Nephron (organoid): Measurements from ENCODE around the gene SASH1.
A peak's percentile ranks its signal among the peaks of the same experiment; 100 is the strongest.

Experiments used
- H3K27ac Mint-ChIP-seq, 3 experiments: 2 replicates each; pipeline ENCODE4 v1.8.0; 2020; ENCODE audit warnings: mixed read lengths in 3 of 3, mild to moderate bottlenecking in 2 of 3, moderate library complexity in 1 of 3
- H3K27me3 Mint-ChIP-seq: 2 replicates; pipeline ENCODE4 v1.8.0; 2021; ENCODE audit warnings: low read depth, mild to moderate bottlenecking, moderate library complexity, mixed read lengths
- H3K36me3 Mint-ChIP-seq: 2 replicates; pipeline ENCODE4 v1.8.0; 2020; ENCODE audit warnings: low read depth, mixed read lengths
- H3K4me1 Mint-ChIP-seq: 2 replicates; pipeline ENCODE4 v1.8.0; 2020; ENCODE audit warnings: mixed read lengths
- H3K4me3 Mint-ChIP-seq, 3 experiments: 2 replicates each; pipeline ENCODE4 v1.8.0; 2020; ENCODE audit warnings: mild to moderate bottlenecking in 3 of 3, mixed read lengths in 3 of 3, moderate library complexity in 2 of 3
- H3K9me3 Mint-ChIP-seq: 2 replicates; pipeline ENCODE4 v1.8.0; 2020; ENCODE audit warnings: mixed read lengths
- CTCF ChIP-seq, 3 experiments: fragments of 200-600 bp; sonication (generic); IDR thresholded peaks; one replicate each; pipeline ENCODE4 v1.5.0; 2021; ENCODE audit warnings: antibody characterized with exemption in 3 of 3; ENCODE audit not compliant: unreplicated experiment in 3 of 3

Gene SASH1

GRCh38 chr6:148508401-148509041 lies 165.9 kb downstream of the SASH1 start:
- H3K27me3 Mint-ChIP-seq, result peaks cover 4% of the 10 kb centered on the region
- H3K36me3 Mint-ChIP-seq, result peaks cover 10% of the 10 kb centered on the region
- peaks cover 57% of the 10 kb centered on the region for H3K4me1 Mint-ChIP-seq
- peak overlapping the region; percentile 80 to 87 (median 86) for H3K4me3 Mint-ChIP-seq
- peak overlapping the region; percentile 94 to 98 (median 95) for H3K27ac Mint-ChIP-seq
- no peaks in the 10 kb centered on the region for H3K9me3 Mint-ChIP-seq
- TF ChIP-seq CTCF (IDR thresholded peaks at IDR 0.05; ENCODE audit: unreplicated experiment in 3 of 3), result peak in 1 of 3 experiments; percentile 20

- peak overlapping the region; percentile 94 to 98 (median 95) for H3K27ac Mint-ChIP-seq
- no peak for TF ChIP-seq CTCF (IDR thresholded peaks at IDR 0.05; ENCODE audit: unreplicated experiment in 3 of 3)
- H3K27me3 Mint-ChIP-seq, result peaks cover 4% of the 10 kb centered on the region
- peaks cover 18% of the 10 kb centered on the region for H3K36me3 Mint-ChIP-seq
- peak overlapping the region; percentile 80 to 87 (median 86) for H3K4me3 Mint-ChIP-seq
- H3K9me3 Mint-ChIP-seq, result no peaks in the 10 kb centered on the region
- peaks cover 59% of the 10 kb centered on the region for H3K4me1 Mint-ChIP-seq
Measured at GRCh38 chr6:148509119-148509799, 166.6 kb downstream of the SASH1 start.

- Mint-ChIP-seq H3K27ac (peak overlapping the region; percentile 94 to 98 (median 95)), H3K4me1 (peaks cover 62% of the 10 kb centered on the region), H3K9me3 (no peaks in the 10 kb centered on the region), H3K27me3 (peaks cover 4% of the 10 kb centered on the region), H3K36me3 (peaks cover 18% of the 10 kb centered on the region), H3K4me3 (peak overlapping the region; percentile 80 to 87 (median 86))
- no peak for TF ChIP-seq CTCF (IDR thresholded peaks at IDR 0.05; ENCODE audit: unreplicated experiment in 3 of 3)
Measured at GRCh38 chr6:148509800-148510581, 167.4 kb downstream of the SASH1 start.

- H3K4me3 Mint-ChIP-seq, result peak overlapping the region in 2 of 3 experiments; percentile 47 to 51
- peaks cover 65% of the 10 kb centered on the region for H3K4me1 Mint-ChIP-seq
- no peak for TF ChIP-seq CTCF (IDR thresholded peaks at IDR 0.05; ENCODE audit: unreplicated experiment in 3 of 3)
- H3K36me3 Mint-ChIP-seq, result peaks cover 41% of the 10 kb centered on the region
- no peaks in the 10 kb centered on the region for H3K27me3 Mint-ChIP-seq
- peak overlapping the region; percentile 94 to 97 (median 96) for H3K27ac Mint-ChIP-seq
- no peaks in the 10 kb centered on the region for H3K9me3 Mint-ChIP-seq
Measured at GRCh38 chr6:148513145-148514071, 170.8 kb downstream of the SASH1 start.

GRCh38 chr6:148514091-148514845 lies 171.6 kb downstream of the SASH1 start:
- peaks cover 65% of the 10 kb centered on the region for H3K4me1 Mint-ChIP-seq
- no peak for TF ChIP-seq CTCF (IDR thresholded peaks at IDR 0.05; ENCODE audit: unreplicated experiment in 3 of 3)

More at GRCh38 chr6:148514091-148514845, 171.6 kb downstream of the SASH1 start:
- no peaks in the 10 kb centered on the region for H3K27me3 Mint-ChIP-seq
- H3K4me3 Mint-ChIP-seq, result no peak overlapping the region
- peak overlapping the region; percentile 94 to 97 (median 96) for H3K27ac Mint-ChIP-seq
- H3K36me3 Mint-ChIP-seq, result peaks cover 48% of the 10 kb centered on the region
- H3K9me3 Mint-ChIP-seq, result no peaks in the 10 kb centered on the region
